Measurements from ENCODE around the gene ACOT13. TPM values are rescaled to one million over a fixed set of nuclear protein-coding genes. Genes with fewer than 3 reads are reported as not detected.

The ACOT13 gene
- total RNA-seq, 1 experiment from 2014 or later = 55.6 TPM

GRCh38 chr6:24704468-24704867 is 37.6 kb downstream of the ACOT13 start:
- CTCF ChIA-PET = no interaction called here
- TF ChIP-seq CTCF (IDR thresholded peaks at IDR 0.05; ENCODE audit: insufficient read depth in 1 of 2, low read depth in 1 of 2, low read length in 1 of 2, severe bottlenecking in 1 of 2, unreplicated experiment in 1 of 2) = no peak
- intact Hi-C loops (cut with micrococcal nuclease; ENCODE audit: unreplicated experiment) = no loop called here
- no peak for DNase-seq
- Histone ChIP-seq H3K9me3 (no peaks in the 10 kb centered on the region), H3K36me3 (ENCODE audit: control insufficient read depth, insufficient read depth, low read length) (no peaks in the 10 kb centered on the region; the same call in 1 of the 2 replicates), H3K4me3 (ENCODE audit: low read depth, low read length) (no peak overlapping the region), H3K4me1 (no peaks in the 10 kb centered on the region), H3K27me3 (replicated peaks; ENCODE audit: control insufficient read depth, insufficient read depth, low read length) (no peaks in the 10 kb centered on the region)
- no peaks in the 10 kb centered on the region for H3K27me3 Mint-ChIP-seq (ENCODE audit: insufficient read depth, unreplicated experiment)
- BruUV-seq (replicated peaks) = no TSS peak
- peaks cover 89% of the 10 kb centered on the region for H3K36me3 Mint-ChIP-seq (ENCODE audit: insufficient read depth, unreplicated experiment)
- no peak overlapping the region for H3K27ac Mint-ChIP-seq (ENCODE audit: unreplicated experiment)
- POLR2A ChIA-PET = interaction anchor here (0.6 kb wide), 1 partner anchor 786 kb away, joined by 3 read pairs; no protein-coding TSS in a partner anchor
- H3K4me1 Mint-ChIP-seq (ENCODE audit: low read depth, unreplicated experiment) = no peaks in the 10 kb centered on the region
- no peaks in the 10 kb centered on the region for H3K9me3 Mint-ChIP-seq (ENCODE audit: unreplicated experiment)
- H3K4me3 Mint-ChIP-seq (ENCODE audit: unreplicated experiment) = no peak overlapping the region

- CTCF ChIA-PET = no interaction called here
- intact Hi-C loops (cut with micrococcal nuclease; ENCODE audit: unreplicated experiment) = no loop called here
- Histone ChIP-seq H3K27me3 (replicated peaks; ENCODE audit: control insufficient read depth, insufficient read depth, low read length) (no peaks in the 10 kb centered on the region), H3K36me3 (ENCODE audit: control insufficient read depth, insufficient read depth, low read length) (peaks cover 2% of the 10 kb centered on the region; the same call in 1 of the 2 replicates), H3K4me3 (ENCODE audit: low read depth, low read length) (no peak overlapping the region), H3K9me3 (no peaks in the 10 kb centered on the region), H3K4me1 (no peaks in the 10 kb centered on the region)
- no peaks in the 10 kb centered on the region for H3K27me3 Mint-ChIP-seq (ENCODE audit: insufficient read depth, unreplicated experiment)
- no peak overlapping the region for H3K27ac Mint-ChIP-seq (ENCODE audit: unreplicated experiment)
- POLR2A ChIA-PET = no interaction called here
- no peak for TF ChIP-seq CTCF (IDR thresholded peaks at IDR 0.05; ENCODE audit: insufficient read depth in 1 of 2, low read depth in 1 of 2, low read length in 1 of 2, severe bottlenecking in 1 of 2, unreplicated experiment in 1 of 2)
- no peaks in the 10 kb centered on the region for H3K9me3 Mint-ChIP-seq (ENCODE audit: unreplicated experiment)
- no peaks in the 10 kb centered on the region for H3K4me1 Mint-ChIP-seq (ENCODE audit: low read depth, unreplicated experiment)
- H3K36me3 Mint-ChIP-seq (ENCODE audit: insufficient read depth, unreplicated experiment) = peaks cover 89% of the 10 kb centered on the region
- DNase-seq = no peak
- BruUV-seq (replicated peaks) = no TSS peak
- H3K4me3 Mint-ChIP-seq (ENCODE audit: unreplicated experiment) = no peak overlapping the region
Observed at GRCh38 chr6:24708612-24709011, 41.7 kb downstream of the ACOT13 start.

GRCh38 chr6:24709014-24709711 is 42.3 kb downstream of the ACOT13 start:
- intact Hi-C loops (cut with micrococcal nuclease; ENCODE audit: unreplicated experiment) = no loop called here
- H3K27ac Mint-ChIP-seq (ENCODE audit: unreplicated experiment) = no peak overlapping the region

More at GRCh38 chr6:24709014-24709711, 42.3 kb downstream of the ACOT13 start:
- Mint-ChIP-seq H3K9me3 (ENCODE audit: unreplicated experiment) (no peaks in the 10 kb centered on the region), H3K4me3 (ENCODE audit: unreplicated experiment) (no peak overlapping the region), H3K36me3 (ENCODE audit: insufficient read depth, unreplicated experiment) (peaks cover 89% of the 10 kb centered on the region), H3K4me1 (ENCODE audit: low read depth, unreplicated experiment) (no peaks in the 10 kb centered on the region), H3K27me3 (ENCODE audit: insufficient read depth, unreplicated experiment) (no peaks in the 10 kb centered on the region)
- H3K4me1 ChIP-seq = no peaks in the 10 kb centered on the region
- no peak for DNase-seq
- no TSS peak for BruUV-seq (replicated peaks)
- peaks cover 2% of the 10 kb centered on the region; the same call in 1 of the 2 replicates for H3K36me3 ChIP-seq (ENCODE audit: control insufficient read depth, insufficient read depth, low read length)
- no peaks in the 10 kb centered on the region for H3K27me3 ChIP-seq (replicated peaks; ENCODE audit: control insufficient read depth, insufficient read depth, low read length)
- CTCF ChIA-PET = no interaction called here
- TF ChIP-seq CTCF (IDR thresholded peaks at IDR 0.05; ENCODE audit: insufficient read depth in 1 of 2, low read depth in 1 of 2, low read length in 1 of 2, severe bottlenecking in 1 of 2, unreplicated experiment in 1 of 2) = no peak
- H3K4me3 ChIP-seq (ENCODE audit: low read depth, low read length) = no peak overlapping the region
- H3K9me3 ChIP-seq = no peaks in the 10 kb centered on the region
- POLR2A ChIA-PET = no interaction called here
